SKM-1 treated with dmso at 0.1 percent for 144 hours (cell line): ENCODE results near the gene CCND1.

Experiments used
- DNase-seq: peaks from one replicate; lab custom pipeline; 2025; ENCODE audit not compliant: unreplicated experiment; lab: John Stamatoyannopoulos, UW

Gene CCND1

GRCh38 chr11:69664103-69664775 lies 23.3 kb downstream of the CCND1 start:
- DNase-seq, result no peak

- no peak for DNase-seq
These were observed 23.9 kb downstream of the CCND1 start for GRCh38 chr11:69664901-69665300.

DNA sequence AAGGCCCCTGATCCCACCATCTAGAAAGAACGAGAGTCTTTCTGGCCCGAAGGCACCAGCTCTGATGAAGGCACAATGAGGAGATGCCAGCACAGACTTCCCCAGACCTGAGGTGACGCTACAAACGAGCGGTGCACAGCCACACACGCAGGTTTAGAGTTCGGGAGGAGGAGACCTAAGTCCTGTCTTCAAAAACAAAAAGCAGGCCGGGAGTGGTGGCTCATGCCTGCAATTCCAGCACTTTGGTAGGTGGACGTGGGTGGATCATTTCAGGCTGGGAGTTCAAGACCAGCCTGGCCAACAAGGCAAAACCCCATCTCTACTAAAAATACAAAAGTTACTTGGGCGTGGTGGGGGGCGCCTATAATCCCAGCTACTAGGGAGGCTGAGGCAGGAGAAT lies 24.7 kb downstream of the CCND1 start:
- DNase-seq, result no peak

DNA sequence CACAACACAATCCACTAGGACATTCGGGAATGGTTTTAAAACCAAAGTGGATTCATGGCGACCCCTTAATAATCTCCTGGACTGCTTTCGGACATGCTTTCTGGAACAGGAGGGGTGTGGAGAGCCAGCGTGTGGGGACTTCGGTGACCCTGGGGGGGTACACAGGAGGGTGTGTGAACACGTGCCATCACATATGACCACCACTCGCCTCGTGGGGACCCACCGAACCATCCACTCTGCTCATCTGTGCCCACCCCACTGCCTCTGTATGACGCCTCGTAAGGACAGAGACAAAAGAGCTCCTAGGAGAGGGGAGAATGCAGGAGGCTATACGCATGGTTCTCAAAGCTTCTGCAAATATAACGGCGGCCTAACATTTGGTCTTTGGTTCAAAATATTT lies 25.3 kb downstream of the CCND1 start:
- DNase-seq, result no peak

DNA sequence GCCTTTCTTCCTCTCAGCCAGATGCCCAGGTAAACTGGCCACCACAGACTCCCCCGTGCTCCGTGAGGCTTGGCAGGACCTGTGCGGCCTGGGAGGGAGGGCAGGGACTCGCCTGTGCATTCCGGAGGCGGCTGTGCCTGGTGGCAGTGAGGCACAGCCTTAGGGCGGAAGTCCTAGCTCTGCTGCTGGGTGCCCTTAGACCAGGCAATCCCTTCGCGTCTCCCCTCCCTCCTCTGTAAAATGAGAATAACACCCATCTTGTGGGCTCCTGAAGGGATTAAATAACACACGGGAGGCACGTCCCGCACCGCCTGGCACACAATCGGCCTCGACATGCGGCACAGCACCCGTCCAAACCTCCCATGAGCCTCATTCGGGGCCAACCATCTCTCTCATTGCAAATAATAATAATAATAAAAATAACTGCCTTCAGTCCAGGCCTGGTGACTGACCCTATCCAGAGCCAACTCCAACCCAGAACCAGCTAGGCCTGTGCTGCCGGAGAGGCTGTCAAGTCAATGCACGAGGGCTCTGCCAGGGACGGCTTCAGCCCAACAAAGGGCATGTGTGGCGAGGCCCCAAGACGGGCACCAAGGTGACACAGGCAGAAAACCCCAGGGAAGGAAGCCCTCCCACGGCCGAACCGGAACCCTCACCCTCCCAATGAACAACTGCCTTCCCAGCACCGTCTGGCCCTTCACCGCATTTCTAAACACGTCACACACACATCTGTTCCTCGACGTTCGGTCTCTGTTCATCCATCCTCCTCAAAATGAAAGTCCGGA lies 26.0 kb downstream of the CCND1 start:
- DNase-seq, result no peak

DNA sequence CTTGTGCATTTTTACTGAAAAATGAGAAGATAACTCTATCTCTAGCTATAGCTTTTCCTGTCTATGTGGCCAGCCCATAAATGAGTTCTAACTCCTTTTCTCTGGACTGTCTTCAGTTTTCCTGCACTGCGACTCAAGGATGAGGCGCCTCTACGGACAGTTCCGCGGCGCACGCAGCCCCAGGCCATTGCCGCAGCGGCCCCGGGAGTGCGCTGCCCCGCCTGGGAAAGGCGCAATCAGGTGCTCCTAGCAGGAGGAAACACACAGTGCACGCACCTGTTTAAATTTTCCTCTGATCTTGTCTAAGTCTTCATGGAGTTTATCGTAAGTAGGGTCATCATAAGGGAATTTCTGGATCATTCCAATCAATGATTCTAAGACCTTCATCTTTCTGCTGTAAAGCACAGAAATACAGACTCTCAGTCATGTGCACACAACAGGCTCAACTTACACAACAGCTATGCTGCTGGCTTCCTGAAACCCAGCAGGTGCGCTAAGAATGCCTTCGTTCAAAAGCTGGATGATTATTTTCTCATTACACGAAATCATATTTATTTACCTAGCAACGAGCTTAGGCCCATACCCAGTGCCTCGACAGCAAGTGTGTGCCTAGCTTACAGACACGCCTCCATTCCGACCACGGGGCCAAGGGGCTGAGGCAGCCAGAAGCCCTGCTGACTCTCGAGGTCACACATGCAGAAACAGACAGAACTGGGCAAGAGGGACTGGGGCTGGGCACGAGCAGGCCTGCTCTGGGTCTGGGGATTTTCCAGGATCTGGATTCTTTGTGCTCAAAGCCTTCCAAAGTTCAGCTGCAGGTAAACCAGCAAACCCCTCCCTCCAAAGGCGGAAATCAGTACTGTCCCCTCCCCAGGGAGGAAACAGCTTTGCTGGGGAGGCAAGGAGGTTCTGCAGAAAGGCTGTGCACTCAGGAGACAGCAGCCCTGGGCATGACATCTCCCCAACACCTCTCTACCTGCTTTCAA lies 27.0 kb downstream of the CCND1 start:
- DNase-seq, result no peak

DNA sequence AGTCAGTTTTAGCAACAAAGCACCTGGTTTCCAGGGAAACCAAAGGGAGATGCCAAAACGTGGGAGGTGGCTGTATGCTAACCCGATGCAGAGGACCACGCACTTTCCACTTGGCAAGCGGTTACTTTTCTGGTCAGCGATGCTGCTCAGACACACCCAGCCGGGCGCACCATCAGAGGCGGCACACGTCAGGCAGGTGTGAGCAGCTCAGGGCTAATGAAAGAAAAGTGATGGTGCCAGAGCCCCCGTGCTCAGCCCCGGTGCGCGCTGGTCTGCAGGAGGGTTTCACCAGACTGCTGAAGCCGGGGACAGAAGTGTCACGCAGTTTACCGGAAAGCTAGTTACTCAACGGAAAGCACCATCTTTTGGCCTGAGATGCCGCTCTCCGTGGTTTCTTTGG lies 28.5 kb downstream of the CCND1 start:
- no peak for DNase-seq

GRCh38 chr11:69670158-69670845 lies 29.3 kb downstream of the CCND1 start:
- peak; percentile 49 for DNase-seq

- no peak for DNase-seq
These were observed 30.9 kb downstream of the CCND1 start for GRCh38 chr11:69671734-69672465.

- DNase-seq, result no peak
These were observed 33.4 kb downstream of the CCND1 start for GRCh38 chr11:69674267-69674885.

DNA sequence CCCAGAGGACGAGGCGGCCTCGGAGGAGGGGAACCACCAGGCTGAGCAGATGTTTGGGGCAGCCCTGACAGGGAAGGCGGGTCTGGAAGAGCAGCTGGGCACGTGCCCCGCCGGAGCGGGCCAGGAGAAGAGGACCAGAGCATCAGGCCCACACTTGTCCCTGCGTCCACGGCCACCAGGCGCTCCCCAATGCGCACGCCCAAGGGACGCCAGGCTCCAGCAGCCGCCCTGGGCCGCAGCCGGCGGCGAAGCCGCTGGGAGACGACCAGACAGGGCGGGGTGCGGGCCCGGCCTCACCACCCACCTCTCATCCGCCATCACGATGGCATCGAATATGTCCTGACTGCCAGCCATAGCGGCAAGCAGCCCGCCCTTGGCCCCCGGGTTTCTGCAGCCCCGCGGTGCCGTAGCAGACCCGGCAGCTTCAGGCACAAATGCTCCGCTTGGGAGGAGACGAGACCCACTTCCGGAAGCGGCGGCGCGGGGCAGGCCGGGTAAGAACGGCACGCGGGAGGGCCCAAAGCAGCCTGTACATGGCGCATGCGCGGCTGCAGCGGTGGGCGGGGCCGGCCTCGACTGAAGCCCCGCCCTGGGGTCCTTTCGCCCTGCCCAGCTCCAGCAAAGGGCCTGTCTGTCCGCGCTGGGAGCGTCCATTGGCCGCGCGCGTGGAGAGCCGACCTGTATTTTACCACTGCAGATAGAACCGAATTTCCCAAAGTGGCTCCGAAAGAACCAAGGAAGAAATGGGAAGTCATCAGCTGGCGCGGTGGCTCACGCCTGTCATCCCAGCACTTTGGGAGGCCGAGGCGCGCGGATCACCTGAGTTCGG lies 34.1 kb downstream of the CCND1 start, which contains the start of gene LTO1:
Gene LTO1 (minus strand): TSS at position 468 of the 829 bp plus-strand sequence. CDS start 114 bp downstream, at position 354.
- peak; percentile 86 for DNase-seq

DNA sequence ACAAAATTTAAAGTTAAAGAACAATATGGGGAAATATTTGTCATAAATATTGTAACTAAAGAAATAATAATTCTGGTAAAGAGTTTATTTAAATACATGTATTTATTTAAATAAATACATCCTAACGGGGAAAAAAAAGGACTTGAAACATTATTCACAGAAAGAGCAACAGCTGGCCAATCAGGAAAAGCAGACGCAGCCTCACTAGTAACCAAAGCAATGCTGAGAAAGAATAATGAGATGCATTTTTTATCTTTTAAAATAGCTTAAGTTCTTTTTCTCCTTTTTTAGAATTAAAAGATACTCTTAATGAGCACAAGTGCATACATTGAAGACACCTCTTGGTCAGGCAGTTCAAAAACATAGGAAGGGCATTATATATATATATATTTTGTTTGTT lies 36.8 kb downstream of the CCND1 start:
- DNase-seq, result no peak

DNA sequence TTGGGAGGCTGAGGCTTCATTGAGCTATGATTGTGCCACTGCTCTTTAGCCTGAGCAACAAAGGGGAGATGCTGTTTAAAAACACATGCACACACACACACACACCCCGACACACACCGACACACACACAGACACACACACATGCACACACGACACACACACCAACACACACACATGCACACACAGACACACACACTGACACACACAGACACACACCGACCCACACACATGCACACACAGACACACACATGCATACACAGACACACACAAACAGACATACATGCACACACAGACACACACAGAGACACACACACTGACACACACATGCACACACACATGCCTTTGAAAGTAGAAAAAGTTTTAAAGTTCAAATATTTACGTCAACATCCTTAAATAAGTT lies 39.7 kb downstream of the CCND1 start:
- no peak for DNase-seq

DNA sequence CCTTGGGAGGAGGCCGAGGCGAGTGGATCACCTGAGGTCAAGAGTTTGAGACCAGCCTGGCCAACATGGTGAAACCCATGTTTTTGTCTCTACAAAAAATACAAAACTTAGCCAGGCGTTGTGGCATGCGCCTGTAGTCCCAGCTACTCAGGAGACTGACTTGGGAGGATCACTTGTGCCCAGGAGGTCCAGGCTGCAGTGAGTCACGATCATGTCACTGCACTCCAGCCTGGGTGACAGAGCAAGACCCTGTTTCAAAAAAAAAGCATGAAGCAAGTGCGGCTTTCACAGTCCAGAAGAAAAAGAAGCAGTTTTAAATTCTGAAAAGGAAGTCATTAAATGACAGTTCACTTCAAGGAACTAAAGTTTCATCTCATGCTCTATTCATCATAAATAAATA lies 41.3 kb downstream of the CCND1 start:
- DNase-seq, result no peak

DNA sequence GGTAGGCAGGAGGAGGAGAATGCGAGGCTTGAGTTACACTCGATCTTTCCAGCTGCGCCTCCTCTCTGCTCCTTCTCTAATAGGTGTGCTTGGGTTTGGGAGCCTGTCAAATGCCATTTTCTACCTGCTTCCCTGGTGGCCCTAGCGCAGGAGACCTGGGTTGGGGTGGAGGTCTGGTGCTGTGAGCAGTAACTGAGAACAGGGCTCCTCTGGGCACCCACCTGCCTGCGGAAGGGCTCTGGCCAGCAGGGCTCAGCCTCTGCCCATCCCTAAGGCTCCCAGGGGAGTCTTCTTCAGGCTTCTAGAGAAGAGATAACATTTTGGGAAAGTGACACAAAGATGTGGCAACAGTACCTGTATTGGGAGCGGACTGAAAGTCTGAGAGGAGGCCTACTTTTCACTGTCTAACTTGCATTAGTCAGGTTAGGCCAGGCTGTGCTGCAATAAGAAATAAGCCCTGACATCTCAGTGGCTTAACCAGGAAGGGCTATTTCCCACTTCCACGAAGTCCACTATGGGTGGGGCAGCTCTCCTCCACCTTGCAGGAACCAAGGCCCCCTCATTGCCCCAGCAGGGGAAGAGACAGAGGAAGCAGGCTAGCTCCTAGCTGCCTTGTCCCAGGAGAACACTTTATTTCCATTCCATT lies 41.8 kb downstream of the CCND1 start:
- no peak for DNase-seq

DNA sequence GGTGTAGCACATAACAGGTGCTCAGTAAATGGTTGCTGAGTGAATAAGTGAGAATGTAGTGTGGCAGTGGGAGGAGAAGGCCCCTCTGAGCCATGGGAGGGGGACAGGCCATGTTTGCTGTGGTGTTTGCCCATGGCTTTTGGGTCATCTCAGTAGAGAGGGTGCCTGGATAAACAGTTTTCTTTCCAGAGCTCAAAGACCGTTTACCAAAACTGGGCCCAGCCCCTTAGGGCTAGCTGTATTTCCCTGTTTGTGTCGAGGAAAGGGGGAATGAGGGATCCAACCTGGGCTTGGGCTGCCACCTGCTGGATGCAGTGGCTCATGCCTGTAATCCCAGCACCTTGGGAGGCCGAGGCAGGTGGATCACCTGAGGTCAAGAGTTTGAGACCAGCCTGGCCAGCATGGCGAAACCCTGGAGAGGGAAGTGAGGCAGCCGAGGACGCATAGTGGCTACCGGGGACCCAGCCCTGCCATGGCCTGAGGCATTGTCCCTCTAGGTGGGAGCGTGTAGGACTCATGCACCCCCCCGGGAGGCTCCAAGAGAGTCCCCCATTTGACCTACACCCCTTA lies 42.9 kb downstream of the CCND1 start:
- DNase-seq, result no peak

DNA sequence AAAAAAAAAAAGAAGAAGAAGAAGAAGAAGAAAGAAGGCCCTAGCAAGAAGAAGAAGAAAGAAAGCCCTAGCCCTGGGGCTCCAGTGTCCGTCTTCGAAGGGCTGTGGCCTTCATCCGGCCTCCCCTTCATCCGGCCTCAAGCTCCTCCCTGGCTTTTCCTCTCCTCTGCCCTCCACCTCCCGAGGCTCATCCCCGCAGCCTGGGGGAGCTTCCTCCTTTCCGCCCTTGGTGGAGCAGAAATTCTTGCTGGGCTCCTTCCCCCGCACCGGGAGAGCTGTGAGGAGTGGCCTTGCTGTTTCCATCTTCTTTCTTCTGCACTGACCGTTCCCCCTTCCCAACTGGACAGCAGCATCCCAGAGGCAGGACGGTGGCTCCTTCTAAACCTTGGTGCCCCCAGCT lies 43.7 kb downstream of the CCND1 start:
- no peak for DNase-seq

DNA sequence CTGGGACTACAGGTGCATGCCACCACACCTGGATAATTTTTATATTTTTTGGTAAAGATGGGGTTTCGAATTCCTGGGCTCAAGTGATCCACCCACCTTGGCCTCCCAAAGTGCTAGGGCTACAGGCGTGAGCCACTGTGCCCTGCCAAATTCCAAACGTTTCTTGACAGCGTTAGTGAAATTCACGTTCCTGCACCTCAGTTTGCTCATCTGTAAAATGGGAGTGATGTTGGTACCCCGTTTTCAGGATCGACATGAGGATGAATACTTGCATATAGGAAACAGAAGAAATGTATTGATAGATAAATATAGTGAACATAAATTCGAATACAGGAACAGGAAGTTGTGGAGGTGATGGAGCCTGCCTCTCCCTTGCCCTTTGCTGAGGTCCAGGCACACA lies 44.4 kb downstream of the CCND1 start:
- DNase-seq, result no peak
